ENCODE measurements around the gene NOSTRIN. TPM values are rescaled to one million over a fixed set of nuclear protein-coding genes. Genes with fewer than 3 reads are reported as not detected.

The NOSTRIN gene
- total RNA-seq, 1 experiment from 2014 or later: not detected

DNA sequence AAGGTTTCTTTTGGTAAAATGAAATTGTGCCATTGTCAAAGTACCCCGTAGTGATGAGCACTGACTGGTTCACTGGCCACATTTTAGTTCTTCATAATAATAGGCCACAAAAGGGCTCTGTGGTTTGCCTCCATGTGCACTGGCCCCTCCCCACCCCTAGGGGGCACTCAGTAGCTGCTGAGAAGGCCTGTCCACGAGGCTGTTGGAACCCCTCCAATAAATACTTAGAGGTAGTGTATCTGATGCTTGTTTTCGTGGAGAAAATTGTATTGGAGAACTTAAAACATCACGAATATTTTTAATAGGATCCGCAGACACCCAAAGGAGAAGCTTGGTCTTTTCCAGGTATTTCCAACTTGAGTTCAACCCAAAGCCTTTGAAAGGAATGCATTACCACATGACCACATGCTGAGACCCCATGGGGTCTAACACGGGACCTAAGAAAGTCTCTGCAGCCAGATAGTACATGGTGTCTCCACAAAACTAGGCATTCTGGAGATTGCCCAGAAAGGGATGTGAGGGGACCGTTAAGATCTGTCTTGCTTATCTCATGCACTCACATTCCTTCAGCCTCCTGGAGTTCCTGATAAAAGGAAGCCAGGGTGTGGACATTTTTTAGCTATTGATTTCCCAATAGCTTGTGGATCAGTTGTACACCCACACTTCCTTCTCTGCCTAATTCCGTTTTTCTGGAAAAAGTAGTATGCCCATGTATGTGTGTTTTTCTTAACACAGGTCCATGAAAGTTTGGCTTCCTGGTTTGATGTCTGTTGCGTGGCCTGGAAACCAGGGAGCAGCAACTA lies 28.5 kb upstream of the NOSTRIN start:
- no peaks in the 10 kb centered on the region for H3K27me3 Mint-ChIP-seq (ENCODE audit: low read depth)
- Histone ChIP-seq H3K23ac (ENCODE audit: insufficient read length, low read depth, low read length) (no peak overlapping the region), H3K9me3 (ENCODE audit: control insufficient read depth, low read depth, low read length) (no peaks in the 10 kb centered on the region), H2BK5ac (ENCODE audit: insufficient read length, low read length) (no peak overlapping the region), H4K8ac (replicated peaks; ENCODE audit: insufficient read length, low read depth, low read length) (no peak overlapping the region), H3K27ac (ENCODE audit: insufficient read length, low read depth, low read length) (no peak overlapping the region), H3K18ac (ENCODE audit: insufficient read length, low read depth, low read length) (no peak overlapping the region), H4K91ac (ENCODE audit: insufficient read length, low read depth, low read length) (no peak overlapping the region), H3K23me2 (ENCODE audit: insufficient read length, low read depth, low read length, poor library complexity, severe bottlenecking) (no peaks in the 10 kb centered on the region), H3K56ac (ENCODE audit: insufficient read length, low read depth, low read length) (no peak overlapping the region), H2AK5ac (ENCODE audit: insufficient read length, low read length) (no peak overlapping the region), H3T11ph (ENCODE audit: low read length) (no peak overlapping the region), H3K9ac (ENCODE audit: extremely low read depth, insufficient read length, low read length) (no peak overlapping the region), H4K20me1 (ENCODE audit: control insufficient read depth, insufficient read depth, insufficient read length) (no peaks in the 10 kb centered on the region), H4K5ac (ENCODE audit: insufficient read length, low read depth, low read length) (no peak overlapping the region), H3K79me1 (ENCODE audit: insufficient read depth, low read depth, low read length, poor library complexity, severe bottlenecking) (no peaks in the 10 kb centered on the region), H3K4me1 (ENCODE audit: insufficient read depth, low read length) (peaks cover 4% of the 10 kb centered on the region), H3K27me3 (ENCODE audit: insufficient read depth, low read length) (no peaks in the 10 kb centered on the region), H3K4ac (ENCODE audit: low read depth, low read length) (no peak overlapping the region), H2AFZ (ENCODE audit: low read length) (no peak overlapping the region), H2BK120ac (ENCODE audit: low read depth, low read length, poor library complexity, severe bottlenecking) (peak overlapping the region; percentile 72), H3K4me2 (ENCODE audit: insufficient read depth, insufficient read length, low read length) (no peak overlapping the region), H3K14ac (ENCODE audit: insufficient read depth, low read length) (no peak overlapping the region), H2BK20ac (ENCODE audit: low read depth, low read length, poor library complexity, severe bottlenecking) (no peak overlapping the region), H2BK12ac (ENCODE audit: insufficient read length, low read depth, low read length) (no peak overlapping the region), H2BK15ac (ENCODE audit: low read depth, low read length) (no peak overlapping the region), H3K79me2 (ENCODE audit: insufficient read depth, low read length) (no peaks in the 10 kb centered on the region)
- TF ChIP-seq, protein P1, sequence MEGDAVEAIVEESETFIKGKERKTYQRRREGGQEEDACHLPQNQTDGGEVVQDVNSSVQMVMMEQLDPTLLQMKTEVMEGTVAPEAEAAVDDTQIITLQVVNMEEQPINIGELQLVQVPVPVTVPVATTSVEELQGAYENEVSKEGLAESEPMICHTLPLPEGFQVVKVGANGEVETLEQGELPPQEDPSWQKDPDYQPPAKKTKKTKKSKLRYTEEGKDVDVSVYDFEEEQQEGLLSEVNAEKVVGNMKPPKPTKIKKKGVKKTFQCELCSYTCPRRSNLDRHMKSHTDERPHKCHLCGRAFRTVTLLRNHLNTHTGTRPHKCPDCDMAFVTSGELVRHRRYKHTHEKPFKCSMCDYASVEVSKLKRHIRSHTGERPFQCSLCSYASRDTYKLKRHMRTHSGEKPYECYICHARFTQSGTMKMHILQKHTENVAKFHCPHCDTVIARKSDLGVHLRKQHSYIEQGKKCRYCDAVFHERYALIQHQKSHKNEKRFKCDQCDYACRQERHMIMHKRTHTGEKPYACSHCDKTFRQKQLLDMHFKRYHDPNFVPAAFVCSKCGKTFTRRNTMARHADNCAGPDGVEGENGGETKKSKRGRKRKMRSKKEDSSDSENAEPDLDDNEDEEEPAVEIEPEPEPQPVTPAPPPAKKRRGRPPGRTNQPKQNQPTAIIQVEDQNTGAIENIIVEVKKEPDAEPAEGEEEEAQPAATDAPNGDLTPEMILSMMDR (conservative IDR thresholded peaks at IDR 0.05): peak; percentile 97
- peaks cover 6 to 11% of the 10 kb centered on the region in 2 experiments; a peak in 2 of 4 replicates for H3K4me1 Mint-ChIP-seq
- no CpG with 5 or more reads among the region's 9 CpGs for WGBS (ENCODE audit: extremely low coverage, insufficient read length, low lambda C conversion rate)
- no peak overlapping the region for H3K4me3 Mint-ChIP-seq
- H3K9me3 Mint-ChIP-seq: peaks cover 6 to 14% of the 10 kb centered on the region in 2 experiments; a peak in 3 of 5 replicates
- peak; percentile 68 for DNase-seq
- H3K36me3 Mint-ChIP-seq (ENCODE audit: insufficient read depth in 1 of 3, low read depth in 3 of 3): peaks cover 15 to 37% (median 18%) of the 10 kb centered on the region in 3 experiments
- H3K27ac Mint-ChIP-seq: no peak overlapping the region

Data from H9 (cell line).